ENCODE measurements around the gene ERF. TPM values are rescaled to one million over a fixed set of nuclear protein-coding genes. Genes with fewer than 3 reads are reported as not detected.

The ERF gene
- total and polyA plus RNA-seq, 2 donors (not counting 3 experiments of a cell fraction or from before 2014, with no cell fraction given) = 102 to 117 TPM

DNA sequence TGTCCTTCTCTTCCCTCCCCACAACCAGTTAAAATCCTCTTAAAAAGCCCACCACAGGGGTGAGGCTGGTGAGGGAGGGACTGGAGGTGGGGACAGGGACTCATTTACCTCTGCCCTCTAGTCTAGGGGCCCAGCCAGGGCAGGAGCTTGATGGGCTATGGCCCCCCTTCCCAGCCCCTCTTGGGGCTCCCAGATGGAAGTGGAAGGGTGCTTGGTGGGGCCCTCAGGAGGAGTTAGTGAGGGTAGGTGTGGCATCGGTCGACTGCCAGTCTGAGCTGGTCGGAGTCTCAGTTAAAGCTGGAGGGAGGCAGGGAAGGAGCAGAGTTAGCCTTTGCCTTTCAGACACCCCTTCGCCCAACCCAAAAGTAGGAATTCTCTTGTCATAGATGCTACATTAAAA lies 24.4 kb downstream of the ERF start:
- ChIA-PET POLR2A (no interaction called here), CTCF (interaction anchor here (0.6 to 1.4 kb wide), 2 partner anchors 14 to 233 kb away, joined by 3 read pairs; no protein-coding TSS in a partner anchor)
- Histone ChIP-seq H3K9me3 (replicated peaks; ENCODE audit: control insufficient read depth, insufficient read depth, low read length) (no peaks in the 10 kb centered on the region), H3K27me3 (ENCODE audit: control insufficient read depth in 2 of 2, insufficient read depth in 2 of 2, low read length in 2 of 2) (no peaks in the 10 kb centered on the region), H3K79me2 (ENCODE audit: control insufficient read depth, insufficient read depth, low read length) (peaks cover 19% of the 10 kb centered on the region), H3K4me3 (replicated peaks in 1 of 3; ENCODE audit: insufficient read depth in 1 of 3, low read depth in 1 of 3, low read length in 3 of 3) (no peak overlapping the region), H3K36me3 (ENCODE audit: control insufficient read depth in 2 of 2, extremely low read depth in 1 of 2, insufficient read depth in 2 of 2, low read length in 2 of 2) (peaks cover 17 to 58% of the 10 kb centered on the region in 2 experiments), H3K4me1 (ENCODE audit: control insufficient read depth, extremely low read depth, insufficient read depth, low read length) (no peaks in the 10 kb centered on the region), H3K9me1 (replicated peaks; ENCODE audit: control insufficient read depth, extremely low read depth, insufficient read depth, low read length) (no peaks in the 10 kb centered on the region), H4K20me1 (replicated peaks; ENCODE audit: control insufficient read depth, extremely low read depth, insufficient read depth, low read length) (no peaks in the 10 kb centered on the region), H3K9ac (replicated peaks; ENCODE audit: extremely low read depth, insufficient read depth, low read length) (no peak overlapping the region), H3K4me2 (ENCODE audit: insufficient read depth, low read length) (no peak overlapping the region), H2AFZ (ENCODE audit: low read depth, low read length) (no peak overlapping the region), H3K27ac (ENCODE audit: insufficient read depth, low read depth, low read length) (no peak overlapping the region)
- BruUV-seq (replicated peaks) = no TSS peak
- intact Hi-C loops (cut with micrococcal nuclease) (no loop called here), dilution Hi-C loops (cut with MboI; ENCODE audit: extremely low pct_ligation_motif_present, low sequenced_read_pairs) (no loop called here)
- FAIRE-seq (no peak), DNase-seq (ENCODE audit: low read depth, low spot score) (no peak)
- TF ChIP-seq JUN (IDR thresholded peaks at IDR 0.05; ENCODE audit: borderline replicate concordance, insufficient read depth, insufficient read length, low read depth) = no peak
- no peak for TF ChIP-seq FOS (IDR thresholded peaks at IDR 0.05; ENCODE audit: borderline replicate concordance, insufficient read depth, low read length)
- no peak for TF ChIP-seq POLR2AphosphoS5 (IDR thresholded peaks at IDR 0.05; ENCODE audit: insufficient read depth, low read depth, low read length)
- TF ChIP-seq, protein P1, sequence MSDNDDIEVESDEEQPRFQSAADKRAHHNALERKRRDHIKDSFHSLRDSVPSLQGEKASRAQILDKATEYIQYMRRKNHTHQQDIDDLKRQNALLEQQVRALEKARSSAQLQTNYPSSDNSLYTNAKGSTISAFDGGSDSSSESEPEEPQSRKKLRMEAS (IDR thresholded peaks at IDR 0.05; ENCODE audit: insufficient read depth, insufficient read length) = no peak
- TF ChIP-seq POLR2A (IDR thresholded peaks at IDR 0.05; ENCODE audit: low read depth, low read length) = no peak
- TF ChIP-seq MYC (IDR thresholded peaks at IDR 0.05; ENCODE audit: low read depth, low read length) = no peak
- no peak for TF ChIP-seq EZH2 (IDR thresholded peaks at IDR 0.05; ENCODE audit: borderline replicate concordance, low read depth, low read length, severe bottlenecking)
- TF ChIP-seq, protein P2, sequence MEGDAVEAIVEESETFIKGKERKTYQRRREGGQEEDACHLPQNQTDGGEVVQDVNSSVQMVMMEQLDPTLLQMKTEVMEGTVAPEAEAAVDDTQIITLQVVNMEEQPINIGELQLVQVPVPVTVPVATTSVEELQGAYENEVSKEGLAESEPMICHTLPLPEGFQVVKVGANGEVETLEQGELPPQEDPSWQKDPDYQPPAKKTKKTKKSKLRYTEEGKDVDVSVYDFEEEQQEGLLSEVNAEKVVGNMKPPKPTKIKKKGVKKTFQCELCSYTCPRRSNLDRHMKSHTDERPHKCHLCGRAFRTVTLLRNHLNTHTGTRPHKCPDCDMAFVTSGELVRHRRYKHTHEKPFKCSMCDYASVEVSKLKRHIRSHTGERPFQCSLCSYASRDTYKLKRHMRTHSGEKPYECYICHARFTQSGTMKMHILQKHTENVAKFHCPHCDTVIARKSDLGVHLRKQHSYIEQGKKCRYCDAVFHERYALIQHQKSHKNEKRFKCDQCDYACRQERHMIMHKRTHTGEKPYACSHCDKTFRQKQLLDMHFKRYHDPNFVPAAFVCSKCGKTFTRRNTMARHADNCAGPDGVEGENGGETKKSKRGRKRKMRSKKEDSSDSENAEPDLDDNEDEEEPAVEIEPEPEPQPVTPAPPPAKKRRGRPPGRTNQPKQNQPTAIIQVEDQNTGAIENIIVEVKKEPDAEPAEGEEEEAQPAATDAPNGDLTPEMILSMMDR (IDR thresholded peaks at IDR 0.05; ENCODE audit: extremely low read depth in 1 of 2, insufficient read depth in 1 of 2, low read depth in 1 of 2, low read length in 2 of 2) = no peak
- no peak for TF ChIP-seq GATA2 (IDR thresholded peaks at IDR 0.05; ENCODE audit: insufficient read depth, insufficient read length, low read depth, low read length)
